KMS-11 (cell line): Measurements from ENCODE around the gene OSBPL7.

Experiments
- H2AFZ ChIP-seq: fragments of 200-600 bp; sonication (generic); 2 replicates; pipeline ENCODE4 v1.6.1; 2016; ENCODE audit warnings: antibody characterized with exemption, mixed run types, low read depth
- H3K27ac ChIP-seq: fragments of 200-600 bp; sonication (generic); 2 replicates; pipeline ENCODE4 v1.6.1; 2016; ENCODE audit warnings: mild to moderate bottlenecking, mixed run types
- H3K27me3 ChIP-seq: fragments of 200-600 bp; sonication (generic); 2 replicates; pipeline ENCODE4 v1.6.1; 2017; ENCODE audit warnings: mild to moderate bottlenecking, low read depth, mixed run types, moderate library complexity; ENCODE audit not compliant: insufficient read depth
- H3K36me3 ChIP-seq: fragments of 200-600 bp; sonication (generic); 2 replicates; pipeline ENCODE4 v1.6.1; 2017; ENCODE audit warnings: mild to moderate bottlenecking, mixed run types; ENCODE audit not compliant: insufficient read depth
- H3K4me1 ChIP-seq: fragments of 200-600 bp; sonication (generic); 2 replicates; pipeline ENCODE4 v1.6.1; 2016; ENCODE audit warnings: mild to moderate bottlenecking, low read depth, mixed run types; ENCODE audit not compliant: poor library complexity, severe bottlenecking
- H3K4me2 ChIP-seq: fragments of 200-600 bp; sonication (generic); 2 replicates; pipeline ENCODE4 v1.7.0; 2016; ENCODE audit warnings: mild to moderate bottlenecking, mixed run types
- H3K4me3 ChIP-seq: fragments of 200-600 bp; sonication (generic); IDR thresholded peaks from 2 replicates; pipeline ENCODE4 v1.6.1; 2017; ENCODE audit warnings: low read depth, low read length, mixed read lengths; ENCODE audit not compliant: insufficient read depth
- H3K79me2 ChIP-seq: fragments of 200-600 bp; sonication (generic); 2 replicates; pipeline ENCODE4 v1.6.1; 2016; ENCODE audit warnings: low read depth, mixed run types; ENCODE audit not compliant: insufficient read depth
- H3K9ac ChIP-seq: fragments of 200-600 bp; sonication (generic); 2 replicates; pipeline ENCODE4 v1.6.1; 2016; ENCODE audit warnings: mild to moderate bottlenecking, mixed run types
- H4K20me1 ChIP-seq: fragments of 200-600 bp; sonication (generic); 2 replicates; pipeline ENCODE4 v1.6.1; 2016; ENCODE audit warnings: mild to moderate bottlenecking, mixed run types; ENCODE audit not compliant: insufficient read depth
- CTCF ChIP-seq: fragments of 200-600 bp; sonication (generic); conservative IDR thresholded peaks from 2 replicates; pipeline ENCODE4 v1.6.1; 2017; ENCODE audit warnings: low read depth, mild to moderate bottlenecking, antibody characterized with exemption, low read length, moderate library complexity, mixed read lengths

OSBPL7 gene

GRCh38 chr17:47841488-47842291, 20.1 kb upstream of the OSBPL7 start:
- peak; percentile 70; the same call in 1 of the 2 replicates for TF ChIP-seq CTCF
- Histone ChIP-seq H3K36me3 (no peaks in the 10 kb centered on the region), H2AFZ (peak overlapping the region; percentile 95), H3K9ac (peak overlapping the region; percentile 45; the same call in 1 of the 2 replicates), H3K27me3 (peaks cover 18% of the 10 kb centered on the region), H3K4me1 (peaks cover 14% of the 10 kb centered on the region), H3K27ac (no peak overlapping the region), H3K4me2 (peak overlapping the region; percentile 79; the same call in 1 of the 2 replicates), H3K79me2 (no peaks in the 10 kb centered on the region), H4K20me1 (no peaks in the 10 kb centered on the region), H3K4me3 (no peak overlapping the region)

- H2AFZ ChIP-seq = peak within 1 kb of the TSS; percentile 95
- peak within 1 kb of the TSS; percentile 45; the same call in 1 of the 2 replicates for H3K9ac ChIP-seq
- H3K27ac ChIP-seq = no peak within 1 kb of the TSS
- no peaks in the 10 kb centered on the region for H3K36me3 ChIP-seq
- peaks cover 10% of the 10 kb centered on the region for H3K27me3 ChIP-seq
- H3K79me2 ChIP-seq = no peaks in the 10 kb centered on the region
- peaks cover 14% of the 10 kb centered on the region for H3K4me1 ChIP-seq
- H3K4me2 ChIP-seq = peak within 1 kb of the TSS; percentile 79
- TF ChIP-seq CTCF = peak; percentile 85
- H4K20me1 ChIP-seq = no peaks in the 10 kb centered on the region
- H3K4me3 ChIP-seq = no peak within 1 kb of the TSS
These were observed 19.3 kb upstream of the OSBPL7 start, which contains the start of gene SCRN2 for GRCh38 chr17:47840742-47841487. Gene SCRN2 (minus strand): TSS chr17:47841273. CDS start chr17:47840843, 430 bp downstream.

- Histone ChIP-seq H4K20me1 (no peaks in the 10 kb centered on the region), H3K4me1 (peaks cover 14% of the 10 kb centered on the region), H3K36me3 (no peaks in the 10 kb centered on the region), H3K27me3 (peaks cover 2% of the 10 kb centered on the region), H3K4me2 (peak overlapping the region; percentile 79), H3K79me2 (no peaks in the 10 kb centered on the region), H2AFZ (peak overlapping the region; percentile 95), H3K9ac (peak overlapping the region; percentile 45; the same call in 1 of the 2 replicates), H3K27ac (no peak overlapping the region), H3K4me3 (no peak overlapping the region)
- TF ChIP-seq CTCF = no peak
These were observed 18.6 kb upstream of the OSBPL7 start for GRCh38 chr17:47840001-47840741.

- no peak for TF ChIP-seq CTCF
- H3K4me2 ChIP-seq = no peak overlapping the region
- H4K20me1 ChIP-seq = no peaks in the 10 kb centered on the region
- H2AFZ ChIP-seq = no peak overlapping the region
- no peak overlapping the region for H3K9ac ChIP-seq
- no peaks in the 10 kb centered on the region for H3K36me3 ChIP-seq
- H3K4me1 ChIP-seq = peaks cover 14% of the 10 kb centered on the region
- no peak overlapping the region for H3K27ac ChIP-seq
- no peaks in the 10 kb centered on the region for H3K79me2 ChIP-seq
- no peaks in the 10 kb centered on the region for H3K27me3 ChIP-seq
- no peak overlapping the region for H3K4me3 ChIP-seq
These were observed 17.5 kb upstream of the OSBPL7 start for GRCh38 chr17:47839071-47839470.
